SK-N-SH (cell line): ENCODE data around the gene ITGA8. TPM values are rescaled to one million over a fixed set of nuclear protein-coding genes. Genes with fewer than 3 reads are reported as not detected.

ENCODE experiments used
- CTCF ChIA-PET: fragments of 300-600, 350-600 bp; formaldehyde crosslinking; extraction: SDS; loops from one replicate; lab custom pipeline; 2021; lab: Yijun Ruan, JAX
- POLR2A ChIA-PET: fragments of 350-600 bp; sonication (Branson Sonifier 250); formaldehyde crosslinking; extraction: SDS; loops from one replicate; lab custom pipeline; 2020; ENCODE audit warnings: antibody characterized with exemption, inconsistent platforms; lab: Yijun Ruan, JAX
- DNase-seq: peaks from one replicate; pipeline ENCODE4 v3.0.0; 2012
- H2AFZ ChIP-seq: fragments of 200-600 bp; sonication (generic); 2 replicates; pipeline ENCODE4 v1.8.1; 2016; ENCODE audit warnings: antibody characterized with exemption, mild to moderate bottlenecking, low read depth
- H3F3A ChIP-seq: fragments of 200-600 bp; sonication (generic); replicated peaks from 2 replicates; pipeline ENCODE3; 2016; ENCODE audit warnings: antibody characterized with exemption, mild to moderate bottlenecking; ENCODE audit not compliant: insufficient read depth
- H3K27ac ChIP-seq, 2 experiments: fragments of 200-500 bp in 1 of 2; fragments of 200-600 bp in 1 of 2; sonication (Bioruptor generic) in 1 of 2; sonication (generic), shearing (Covaris generic) in 1 of 2; 2 replicates each; pipeline versions ENCODE4 v1.5.1 to v1.6.1; 2014 to 2016; ENCODE audit warnings: low read depth in 2 of 2, inconsistent platforms in 1 of 2, low read length in 1 of 2, mild to moderate bottlenecking in 1 of 2, mixed read lengths in 1 of 2
- H3K27me3 ChIP-seq: fragments of 200-600 bp; sonication (generic), shearing (Covaris generic); 2 replicates; pipeline ENCODE4 v1.6.1; 2016; ENCODE audit warnings: mixed run types; ENCODE audit not compliant: insufficient read depth
- H3K36me3 ChIP-seq, 2 experiments: fragments of 200-500 bp in 1 of 2; fragments of 200-600 bp in 1 of 2; sonication (Bioruptor generic) in 1 of 2; sonication (generic) in 1 of 2; replicated peaks in 1 of 2; 2 replicates each; pipeline versions ENCODE3 to v1.5.1; 2014 to 2016; ENCODE audit warnings: low read length in 1 of 2, mild to moderate bottlenecking in 1 of 2; ENCODE audit not compliant: insufficient read depth in 2 of 2, control insufficient read depth in 1 of 2
- H3K4me1 ChIP-seq, 2 experiments: fragments of 200-500 bp in 1 of 2; fragments of 200-600 bp in 1 of 2; sonication (Bioruptor generic) in 1 of 2; sonication (generic), shearing (Covaris generic) in 1 of 2; 2 replicates each; pipeline versions ENCODE4 v1.5.1 to v1.6.1; 2014 to 2016; ENCODE audit warnings: low read depth in 1 of 2, low read length in 1 of 2, mixed run types in 1 of 2; ENCODE audit not compliant: insufficient read depth in 2 of 2, control insufficient read depth in 1 of 2
- H3K4me2 ChIP-seq: fragments of 200-600 bp; sonication (generic), shearing (Covaris generic); 2 replicates; pipeline ENCODE4 v1.6.1; 2017; ENCODE audit warnings: mixed run types
- H3K4me3 ChIP-seq, 2 experiments: fragments of 200-500 bp in 1 of 2; fragments of 200-600 bp in 1 of 2; sonication (Bioruptor generic) in 1 of 2; sonication (generic), shearing (Covaris generic) in 1 of 2; 2 replicates each; pipeline versions ENCODE4 v1.5.1 to v1.8.1; 2014 to 2016; ENCODE audit warnings: low read depth in 2 of 2, inconsistent platforms in 1 of 2, low read length in 1 of 2, mild to moderate bottlenecking in 1 of 2, mixed read lengths in 1 of 2, moderate library complexity in 1 of 2
- H3K79me2 ChIP-seq: fragments of 200-600 bp; sonication (generic); 2 replicates; pipeline ENCODE4 v1.8.1; 2017; ENCODE audit warnings: mild to moderate bottlenecking; ENCODE audit not compliant: insufficient read depth
- H3K9ac ChIP-seq: fragments of 200-600 bp; sonication (generic); 2 replicates; pipeline ENCODE4 v1.6.1; 2017; ENCODE audit warnings: mixed run types
- H3K9me2 ChIP-seq: fragments of 200-600 bp; sonication (generic); 2 replicates; pipeline ENCODE4 v1.6.1; 2017; ENCODE audit warnings: mixed run types
- H3K9me3 ChIP-seq: fragments of 200-600 bp; sonication (generic); 2 replicates; pipeline ENCODE4 v1.6.1; 2017; ENCODE audit warnings: mixed run types, mild to moderate bottlenecking, moderate library complexity
- H4K20me1 ChIP-seq: fragments of 200-600 bp; sonication (generic); 2 replicates; pipeline ENCODE4 v1.6.1; 2017; ENCODE audit warnings: mild to moderate bottlenecking, mixed run types; ENCODE audit not compliant: insufficient read depth
- CHD2 ChIP-seq: fragments of 150-350 bp; IDR thresholded peaks from 2 replicates; pipeline ENCODE4 v1.6.1; 2018; ENCODE audit warnings: low read length; ENCODE audit not compliant: partially characterized antibody
- ELF1 ChIP-seq: IDR thresholded peaks from 2 replicates; pipeline ENCODE4 v1.4.0; 2012
- EP300 ChIP-seq, 2 experiments: IDR thresholded peaks; 2 replicates each; pipeline versions ENCODE4 v1.4.0 to v1.6.1; 2012; ENCODE audit warnings: borderline replicate concordance in 1 of 2, low read depth in 1 of 2, low read length in 1 of 2
- EZH2phosphoT487 ChIP-seq: fragments of 200-600 bp; sonication (generic); IDR thresholded peaks from 2 replicates; pipeline ENCODE4 v1.6.1; 2017; ENCODE audit warnings: low read depth, mixed run types, mild to moderate bottlenecking, antibody characterized with exemption, moderate library complexity, borderline replicate concordance
- FOSL2 ChIP-seq: IDR thresholded peaks from 2 replicates; pipeline ENCODE4 v1.4.0; 2012; ENCODE audit warnings: low read depth, mild to moderate bottlenecking, moderate library complexity, borderline replicate concordance
- GATA2 ChIP-seq: sonication (generic); formaldehyde crosslinking; IDR thresholded peaks from 2 replicates; pipeline ENCODE4 v1.5.0; 2020; ENCODE audit warnings: mild to moderate bottlenecking, missing genetic modification reagents
- MXI1 ChIP-seq: IDR thresholded peaks from 2 replicates; pipeline ENCODE4 v1.6.1; 2012; ENCODE audit warnings: mild to moderate bottlenecking, low read depth, low read length, improper control_type of control experiment
- RAD21 ChIP-seq: IDR thresholded peaks from 2 replicates; pipeline ENCODE4 v1.6.1; 2012; ENCODE audit warnings: mild to moderate bottlenecking, low read length
- RCOR1 ChIP-seq: fragments of 150-350 bp; IDR thresholded peaks from 2 replicates; pipeline ENCODE4 v1.6.1; 2017; ENCODE audit warnings: antibody characterized with exemption, low read length
- RFX5 ChIP-seq: IDR thresholded peaks from 2 replicates; pipeline ENCODE4 v1.6.1; 2012; ENCODE audit warnings: mild to moderate bottlenecking, improper control_type of control experiment, low read length
- RXRA ChIP-seq: IDR thresholded peaks from 2 replicates; pipeline ENCODE4 v1.4.0; 2012; ENCODE audit warnings: low read depth, mild to moderate bottlenecking, borderline replicate concordance
- SIN3A ChIP-seq: IDR thresholded peaks from 2 replicates; pipeline ENCODE4 v1.6.1; 2012; ENCODE audit warnings: low read depth, mild to moderate bottlenecking, low read length, moderate library complexity, borderline replicate concordance
- SMC3 ChIP-seq: IDR thresholded peaks from 2 replicates; pipeline ENCODE4 v1.6.1; 2012; ENCODE audit warnings: low read depth, low read length, improper control_type of control experiment
- TAF1 ChIP-seq: IDR thresholded peaks from 2 replicates; pipeline ENCODE4 v1.6.1; 2012; ENCODE audit warnings: low read depth, mild to moderate bottlenecking, low read length, moderate library complexity, borderline replicate concordance
- TCF12 ChIP-seq: IDR thresholded peaks from 2 replicates; pipeline ENCODE4 v1.4.0; 2012
- TEAD4 ChIP-seq: IDR thresholded peaks from 2 replicates; pipeline ENCODE4 v1.4.0; 2012; ENCODE audit warnings: mild to moderate bottlenecking, borderline replicate concordance; ENCODE audit not compliant: insufficient read depth
- polyA plus RNA-seq, 3 experiments: library from polyadenylated mRNA; depleted of rRNA; stranded (reverse); fragments of >200 nt; gene quantifications; 2 replicates each; pipeline ENCODE4 v1.2.3, GENCODE V29; 2012
- TF ChIP-seq, protein P1 (sequence below): fragments of 150-350 bp; IDR thresholded peaks from 2 replicates; pipeline ENCODE4 v1.6.1; 2016; ENCODE audit warnings: mild to moderate bottlenecking, low read depth, low read length
- TF ChIP-seq, protein P2 (sequence below): IDR thresholded peaks from 2 replicates; pipeline ENCODE4 v1.6.1; 2012; ENCODE audit warnings: mild to moderate bottlenecking, low read depth, low read length, moderate library complexity
- TF ChIP-seq, protein P3 (sequence below): IDR thresholded peaks from 2 replicates; pipeline ENCODE4 v1.4.0; 2012; ENCODE audit warnings: low read depth, borderline replicate concordance
- TF ChIP-seq, protein P4 (sequence below): IDR thresholded peaks from 2 replicates; pipeline ENCODE4 v1.4.0; 2012; ENCODE audit warnings: low read depth

ITGA8 gene
- polyA plus RNA-seq, 1 of the 3 experiments (the other 2 are of a cell fraction) = not detected

DNA sequence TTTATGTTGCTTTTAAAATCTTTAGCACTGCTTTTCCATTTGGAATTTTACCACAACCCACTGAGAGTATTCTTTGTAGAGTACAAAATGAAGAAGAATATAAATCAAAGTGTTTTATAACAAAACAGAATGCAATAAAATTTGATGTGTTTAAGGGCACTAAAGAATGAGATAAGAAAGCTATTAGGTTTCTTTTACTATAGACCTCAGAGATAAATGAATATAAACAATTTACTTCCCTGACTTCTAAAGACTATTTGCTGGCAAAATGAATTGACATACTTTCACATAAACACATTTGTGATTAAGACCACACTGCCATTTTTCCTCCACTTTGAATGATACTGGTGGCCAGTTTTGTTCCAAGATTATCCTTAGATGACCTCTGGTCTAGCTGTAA is 124.5 kb downstream of the ITGA8 start:
- Histone ChIP-seq H3K9me2 (no peaks in the 10 kb centered on the region), H3K79me2 (no peaks in the 10 kb centered on the region), H3K36me3 (no peaks in the 10 kb centered on the region), H3K4me3 (no peak overlapping the region), H2AFZ (no peak overlapping the region), H3F3A (no peaks in the 10 kb centered on the region), H3K4me2 (no peak overlapping the region), H3K9me3 (no peaks in the 10 kb centered on the region), H3K27ac (no peak overlapping the region), H3K4me1 (no peaks in the 10 kb centered on the region), H3K9ac (no peak overlapping the region), H3K27me3 (no peaks in the 10 kb centered on the region; the same call in 1 of the 2 replicates), H4K20me1 (no peaks in the 10 kb centered on the region)
- CTCF ChIA-PET = no interaction called here
- TF ChIP-seq TCF12 (no peak), EP300 (IDR thresholded peaks at IDR 0.05; ENCODE audit: borderline replicate concordance in 1 of 2, low read depth in 1 of 2, low read length in 1 of 2) (no peak), MXI1 (no peak), RXRA (no peak), RAD21 (no peak), EZH2phosphoT487 (no peak), TAF1 (no peak), RFX5 (no peak), ELF1 (no peak), CHD2 (no peak), GATA2 (CRISPR knock-in tag) (no peak), SMC3 (no peak), RCOR1 (no peak), TEAD4 (no peak), FOSL2 (no peak), SIN3A (no peak)
- TF ChIP-seq, protein P1, sequence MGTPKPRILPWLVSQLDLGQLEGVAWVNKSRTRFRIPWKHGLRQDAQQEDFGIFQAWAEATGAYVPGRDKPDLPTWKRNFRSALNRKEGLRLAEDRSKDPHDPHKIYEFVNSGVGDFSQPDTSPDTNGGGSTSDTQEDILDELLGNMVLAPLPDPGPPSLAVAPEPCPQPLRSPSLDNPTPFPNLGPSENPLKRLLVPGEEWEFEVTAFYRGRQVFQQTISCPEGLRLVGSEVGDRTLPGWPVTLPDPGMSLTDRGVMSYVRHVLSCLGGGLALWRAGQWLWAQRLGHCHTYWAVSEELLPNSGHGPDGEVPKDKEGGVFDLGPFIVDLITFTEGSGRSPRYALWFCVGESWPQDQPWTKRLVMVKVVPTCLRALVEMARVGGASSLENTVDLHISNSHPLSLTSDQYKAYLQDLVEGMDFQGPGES = no peak
- TF ChIP-seq, protein P2, sequence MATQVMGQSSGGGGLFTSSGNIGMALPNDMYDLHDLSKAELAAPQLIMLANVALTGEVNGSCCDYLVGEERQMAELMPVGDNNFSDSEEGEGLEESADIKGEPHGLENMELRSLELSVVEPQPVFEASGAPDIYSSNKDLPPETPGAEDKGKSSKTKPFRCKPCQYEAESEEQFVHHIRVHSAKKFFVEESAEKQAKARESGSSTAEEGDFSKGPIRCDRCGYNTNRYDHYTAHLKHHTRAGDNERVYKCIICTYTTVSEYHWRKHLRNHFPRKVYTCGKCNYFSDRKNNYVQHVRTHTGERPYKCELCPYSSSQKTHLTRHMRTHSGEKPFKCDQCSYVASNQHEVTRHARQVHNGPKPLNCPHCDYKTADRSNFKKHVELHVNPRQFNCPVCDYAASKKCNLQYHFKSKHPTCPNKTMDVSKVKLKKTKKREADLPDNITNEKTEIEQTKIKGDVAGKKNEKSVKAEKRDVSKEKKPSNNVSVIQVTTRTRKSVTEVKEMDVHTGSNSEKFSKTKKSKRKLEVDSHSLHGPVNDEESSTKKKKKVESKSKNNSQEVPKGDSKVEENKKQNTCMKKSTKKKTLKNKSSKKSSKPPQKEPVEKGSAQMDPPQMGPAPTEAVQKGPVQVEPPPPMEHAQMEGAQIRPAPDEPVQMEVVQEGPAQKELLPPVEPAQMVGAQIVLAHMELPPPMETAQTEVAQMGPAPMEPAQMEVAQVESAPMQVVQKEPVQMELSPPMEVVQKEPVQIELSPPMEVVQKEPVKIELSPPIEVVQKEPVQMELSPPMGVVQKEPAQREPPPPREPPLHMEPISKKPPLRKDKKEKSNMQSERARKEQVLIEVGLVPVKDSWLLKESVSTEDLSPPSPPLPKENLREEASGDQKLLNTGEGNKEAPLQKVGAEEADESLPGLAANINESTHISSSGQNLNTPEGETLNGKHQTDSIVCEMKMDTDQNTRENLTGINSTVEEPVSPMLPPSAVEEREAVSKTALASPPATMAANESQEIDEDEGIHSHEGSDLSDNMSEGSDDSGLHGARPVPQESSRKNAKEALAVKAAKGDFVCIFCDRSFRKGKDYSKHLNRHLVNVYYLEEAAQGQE = no peak
- TF ChIP-seq, protein P3, sequence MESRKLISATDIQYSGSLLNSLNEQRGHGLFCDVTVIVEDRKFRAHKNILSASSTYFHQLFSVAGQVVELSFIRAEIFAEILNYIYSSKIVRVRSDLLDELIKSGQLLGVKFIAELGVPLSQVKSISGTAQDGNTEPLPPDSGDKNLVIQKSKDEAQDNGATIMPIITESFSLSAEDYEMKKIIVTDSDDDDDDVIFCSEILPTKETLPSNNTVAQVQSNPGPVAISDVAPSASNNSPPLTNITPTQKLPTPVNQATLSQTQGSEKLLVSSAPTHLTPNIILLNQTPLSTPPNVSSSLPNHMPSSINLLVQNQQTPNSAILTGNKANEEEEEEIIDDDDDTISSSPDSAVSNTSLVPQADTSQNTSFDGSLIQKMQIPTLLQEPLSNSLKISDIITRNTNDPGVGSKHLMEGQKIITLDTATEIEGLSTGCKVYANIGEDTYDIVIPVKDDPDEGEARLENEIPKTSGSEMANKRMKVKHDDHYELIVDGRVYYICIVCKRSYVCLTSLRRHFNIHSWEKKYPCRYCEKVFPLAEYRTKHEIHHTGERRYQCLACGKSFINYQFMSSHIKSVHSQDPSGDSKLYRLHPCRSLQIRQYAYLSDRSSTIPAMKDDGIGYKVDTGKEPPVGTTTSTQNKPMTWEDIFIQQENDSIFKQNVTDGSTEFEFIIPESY = no peak
- TF ChIP-seq, protein P4, sequence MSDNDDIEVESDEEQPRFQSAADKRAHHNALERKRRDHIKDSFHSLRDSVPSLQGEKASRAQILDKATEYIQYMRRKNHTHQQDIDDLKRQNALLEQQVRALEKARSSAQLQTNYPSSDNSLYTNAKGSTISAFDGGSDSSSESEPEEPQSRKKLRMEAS = no peak
- POLR2A ChIA-PET = no interaction called here
- no peak for DNase-seq
